GM21381 (cell line): ENCODE data around the gene ALDH1A1.

Source experiments
- ATAC-seq: cut with Tn5 transposase; IDR thresholded peaks from one replicate; pipeline ENCODE4 v1.9.1; 2021; ENCODE audit warnings: mild to moderate bottlenecking, moderate library complexity; ENCODE audit not compliant: unreplicated experiment

The ALDH1A1 gene

DNA sequence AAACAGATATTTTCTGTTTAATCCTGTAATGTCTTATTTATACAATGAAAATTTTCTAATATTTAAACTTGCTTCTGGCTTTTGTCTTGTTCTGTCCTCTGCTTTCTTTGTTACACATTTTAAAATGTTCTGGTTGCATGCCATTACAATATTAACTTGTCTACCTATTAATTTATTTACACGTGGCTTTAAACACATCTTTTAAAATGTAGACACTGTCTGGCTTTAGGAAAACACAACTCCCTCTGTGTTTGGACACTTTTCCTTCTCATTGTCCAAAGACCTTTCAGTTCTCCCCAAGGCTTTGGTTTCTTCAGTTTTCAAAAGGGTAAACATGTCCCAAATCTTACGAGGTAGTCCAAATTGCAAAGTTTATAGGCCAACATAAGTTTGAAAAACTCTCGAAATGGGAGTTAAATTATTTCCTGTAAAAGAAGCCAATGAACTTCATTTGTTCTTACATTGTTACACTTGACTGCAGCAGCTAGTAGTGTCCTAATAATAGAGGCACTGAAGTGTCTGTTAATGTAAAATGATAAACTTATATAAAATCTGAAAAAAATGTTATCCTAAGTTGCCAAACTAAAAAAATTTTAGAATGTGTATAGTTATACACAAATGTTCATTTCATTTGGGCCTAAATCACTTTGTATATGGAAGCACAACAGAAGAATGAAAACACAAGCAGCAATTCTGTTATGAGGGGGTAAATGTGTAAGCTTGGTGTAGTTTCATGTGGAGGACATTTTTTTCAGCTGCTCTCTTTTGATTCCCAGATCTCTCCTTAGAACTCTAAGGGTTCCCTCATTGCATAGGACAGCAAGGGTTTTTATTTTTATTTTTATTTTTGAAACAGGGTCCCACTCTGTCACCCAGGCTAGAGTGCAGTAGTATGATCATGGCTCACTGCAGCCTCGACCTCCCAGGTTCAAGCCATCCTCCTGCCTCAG, 53.8 kb downstream of the ALDH1A1 start:
- ATAC-seq: no peak

DNA sequence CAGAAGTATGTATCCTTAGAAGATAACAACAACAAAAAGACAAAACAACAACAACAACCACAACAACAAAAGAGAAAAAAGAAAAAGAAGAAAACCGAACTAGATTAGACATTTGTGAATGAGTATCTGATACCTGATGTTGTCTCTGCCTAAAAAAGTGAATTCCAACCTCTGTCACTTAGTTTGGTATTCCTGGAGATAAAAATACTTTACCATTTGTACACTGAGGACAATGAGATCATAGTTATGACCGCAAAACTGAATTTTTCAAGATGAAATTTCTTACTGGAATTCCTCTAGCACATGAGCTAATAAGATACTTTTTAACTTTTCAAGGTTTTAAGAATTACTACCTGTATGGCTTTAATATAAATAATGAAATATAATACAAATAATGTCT, 54.5 kb downstream of the ALDH1A1 start:
- no peak for ATAC-seq

DNA sequence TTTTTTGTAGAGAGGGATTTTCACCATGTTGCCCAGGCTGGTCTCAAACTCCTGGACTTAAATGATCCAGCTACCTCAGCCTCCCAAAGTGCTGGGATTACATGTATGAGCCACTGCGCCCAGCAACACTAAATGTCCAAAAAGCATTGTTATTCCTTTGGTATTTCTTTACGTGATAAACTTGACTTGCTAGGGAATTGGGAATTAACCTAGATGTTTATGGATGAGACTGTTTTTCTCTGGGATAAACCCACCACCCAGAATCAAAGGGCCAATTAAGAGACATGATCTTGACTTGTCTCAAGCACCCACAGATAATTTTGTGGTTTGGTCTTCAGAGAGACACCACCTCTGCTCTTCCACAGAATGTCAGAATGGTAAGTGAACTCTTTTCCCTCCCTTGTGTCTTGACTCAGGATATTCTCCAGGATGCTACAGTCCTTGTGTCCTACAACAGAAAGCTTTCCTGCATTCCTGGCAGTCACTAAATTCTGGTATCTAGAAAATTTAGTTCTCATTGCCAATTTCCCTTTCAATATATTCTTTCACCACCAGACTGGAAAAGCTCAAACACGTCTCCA, 55.7 kb downstream of the ALDH1A1 start:
- no peak for ATAC-seq

DNA sequence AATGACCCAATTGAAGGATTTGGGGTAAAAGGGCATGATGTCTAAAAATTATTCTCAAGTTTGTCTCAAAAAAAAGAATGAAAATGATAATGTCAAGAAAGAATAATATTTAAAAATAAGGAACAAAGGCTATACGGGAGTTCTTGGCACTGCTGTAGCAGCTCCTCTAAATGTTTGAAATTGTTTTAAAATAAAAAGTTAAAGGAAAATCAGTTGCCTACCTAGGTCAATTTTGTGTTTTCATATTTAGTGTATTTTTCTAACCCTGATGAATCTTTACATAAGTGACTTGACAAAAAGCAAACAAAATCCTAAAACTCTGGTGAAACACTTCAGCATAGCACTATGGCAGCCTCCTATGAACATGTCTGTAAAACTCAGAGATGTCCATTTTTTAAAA, 56.4 kb downstream of the ALDH1A1 start:
- ATAC-seq: no peak

DNA sequence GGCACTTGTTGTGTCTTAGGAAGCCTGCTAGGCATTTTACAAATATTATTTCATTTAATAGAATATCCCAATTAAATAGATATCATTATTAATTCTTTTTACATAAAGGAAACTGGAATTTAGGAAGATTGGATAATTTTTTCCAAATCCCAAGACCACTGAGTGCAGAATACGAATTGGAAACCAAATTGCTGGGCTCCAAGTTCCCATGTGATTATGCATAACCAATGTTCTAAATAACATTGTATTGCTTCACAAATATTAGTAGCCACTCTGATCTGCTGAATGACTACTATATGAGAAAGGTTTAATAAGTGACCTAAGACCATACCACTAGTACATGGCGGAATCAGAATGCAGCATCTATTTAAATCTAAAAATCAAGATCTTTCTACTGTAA, 57.7 kb downstream of the ALDH1A1 start:
- ATAC-seq: no peak

DNA sequence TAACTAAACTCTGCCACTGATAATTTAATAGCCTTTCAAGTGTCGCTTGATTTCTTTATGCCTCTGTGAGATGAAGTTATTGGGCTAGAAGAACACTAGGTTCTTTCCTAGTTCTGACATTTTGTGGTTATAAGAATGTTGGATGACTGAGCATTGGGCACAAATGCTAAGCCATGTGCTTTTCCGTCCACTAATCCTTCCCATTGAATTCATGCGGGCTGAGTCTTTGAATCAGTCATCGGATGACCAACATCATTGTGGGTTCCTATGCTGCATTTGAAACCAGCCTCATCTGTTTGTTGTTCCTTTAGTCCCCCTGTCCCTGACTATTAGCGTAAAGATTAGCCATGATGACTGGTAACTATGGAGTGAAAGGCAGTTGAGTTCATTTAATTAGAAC, 58.5 kb downstream of the ALDH1A1 start:
- no peak for ATAC-seq

DNA sequence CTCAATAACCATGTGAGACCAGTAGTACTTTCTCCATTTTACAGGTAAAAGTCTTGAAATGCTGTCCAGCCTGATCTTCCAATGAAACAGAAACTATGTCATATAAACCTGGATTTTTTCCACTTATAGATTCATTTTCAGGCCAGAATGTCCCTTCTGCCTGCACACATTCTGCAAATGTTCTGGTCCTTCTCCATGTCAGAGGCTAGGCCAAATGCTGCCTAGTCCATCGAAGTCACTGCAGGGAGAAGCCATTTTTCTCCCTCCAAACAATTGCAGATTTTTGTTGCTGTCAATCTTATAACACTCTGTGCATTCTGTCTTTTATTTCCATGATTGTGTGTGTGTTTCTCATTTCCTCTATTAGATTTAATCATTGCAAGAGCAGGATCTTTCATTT, 59.4 kb downstream of the ALDH1A1 start:
- no peak for ATAC-seq

DNA sequence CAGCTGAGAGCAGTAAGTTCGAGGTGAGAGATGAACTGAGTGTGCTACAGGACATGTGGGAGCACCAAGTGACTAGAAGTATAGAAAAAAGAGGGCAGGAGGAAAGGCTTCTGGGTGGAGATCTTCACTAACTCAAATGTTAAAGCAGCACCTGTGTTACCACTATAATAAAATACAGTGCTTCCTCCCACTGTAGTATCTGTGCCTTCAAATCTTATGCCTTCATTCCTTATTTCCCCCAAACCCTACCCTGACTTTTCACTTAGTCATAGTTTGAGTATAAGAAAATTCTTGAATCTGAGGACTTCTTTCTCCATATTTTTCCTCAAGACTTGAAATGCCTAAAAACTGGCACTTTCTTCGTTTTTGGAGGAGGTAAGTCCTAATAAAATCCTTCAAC, 61.8 kb downstream of the ALDH1A1 start:
- no peak for ATAC-seq

DNA sequence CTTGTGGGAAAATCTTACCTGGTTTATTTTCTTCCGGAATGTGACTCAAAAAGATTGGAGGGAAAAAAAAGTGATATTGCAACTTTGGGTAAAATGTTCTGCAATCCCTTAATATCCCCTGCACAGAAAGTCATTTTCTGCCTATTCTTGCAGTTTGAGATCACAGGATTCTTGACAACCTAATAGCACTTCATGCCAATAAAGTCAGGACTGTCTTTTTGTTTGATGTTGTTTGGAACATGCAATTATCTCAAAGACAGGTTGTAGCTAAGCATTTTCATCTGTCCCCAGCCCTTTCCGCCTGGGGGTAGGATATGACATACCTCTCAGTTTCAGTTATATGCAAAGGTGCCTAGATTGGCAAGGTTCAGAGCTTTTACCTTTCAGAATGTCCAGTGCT, 63.9 kb downstream of the ALDH1A1 start:
- no peak for ATAC-seq

DNA sequence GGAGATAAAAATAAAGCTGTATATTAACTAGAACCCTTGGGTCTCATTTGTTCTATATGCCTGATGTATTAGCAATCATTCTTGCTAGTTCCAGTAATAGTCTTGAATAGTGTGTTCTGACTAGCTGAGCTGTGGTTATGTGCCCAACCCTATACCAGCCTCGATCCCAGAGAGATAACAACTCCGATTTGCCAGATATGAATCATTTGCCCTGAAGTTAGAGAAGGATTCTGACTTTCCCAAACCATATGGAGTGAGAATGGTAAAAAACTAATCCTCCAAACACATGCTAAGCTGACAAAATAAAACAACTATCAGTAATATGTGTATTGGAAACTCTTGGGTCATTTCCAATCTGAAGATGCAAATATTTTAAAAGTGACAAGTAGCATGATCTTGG, 64.8 kb downstream of the ALDH1A1 start:
- ATAC-seq: no peak

DNA sequence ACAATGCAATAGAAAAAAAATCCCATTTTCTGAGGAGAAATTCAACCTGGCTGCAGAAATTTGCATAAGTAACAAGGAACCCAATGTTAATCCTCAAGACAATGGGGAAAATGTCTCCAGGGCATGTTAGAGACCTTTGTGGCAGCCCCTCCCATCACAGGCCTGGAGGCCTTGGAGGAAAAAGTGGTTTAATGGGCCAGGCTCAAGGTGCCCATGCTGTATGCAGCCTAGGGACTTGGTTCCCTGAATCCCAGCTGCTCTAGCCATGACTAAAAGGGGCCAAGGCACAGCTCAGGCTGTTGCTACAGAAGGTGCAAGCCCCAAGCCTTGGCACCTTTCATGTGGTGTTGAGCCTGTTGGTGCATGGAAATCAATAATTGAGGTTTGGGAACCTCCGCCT, 66.5 kb downstream of the ALDH1A1 start:
- ATAC-seq: no peak

DNA sequence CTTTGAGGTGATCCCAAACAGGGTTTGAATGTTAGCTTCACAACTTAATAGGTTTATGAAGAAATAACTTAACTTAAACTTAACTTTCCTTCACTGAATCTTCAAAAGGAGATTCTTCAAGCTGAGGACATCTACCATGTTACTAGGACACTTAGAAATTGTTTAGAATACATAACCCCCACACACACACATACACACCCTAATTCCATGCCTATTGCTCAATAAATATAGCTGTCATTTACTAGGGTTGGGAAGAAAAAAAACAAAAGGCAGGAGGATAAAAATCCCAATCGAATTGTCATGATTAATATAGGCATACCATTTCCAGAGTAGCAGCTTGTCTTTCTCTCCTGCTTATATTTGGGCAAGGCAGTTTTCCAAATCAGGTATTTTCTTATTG, 68.3 kb downstream of the ALDH1A1 start:
- ATAC-seq: no peak

DNA sequence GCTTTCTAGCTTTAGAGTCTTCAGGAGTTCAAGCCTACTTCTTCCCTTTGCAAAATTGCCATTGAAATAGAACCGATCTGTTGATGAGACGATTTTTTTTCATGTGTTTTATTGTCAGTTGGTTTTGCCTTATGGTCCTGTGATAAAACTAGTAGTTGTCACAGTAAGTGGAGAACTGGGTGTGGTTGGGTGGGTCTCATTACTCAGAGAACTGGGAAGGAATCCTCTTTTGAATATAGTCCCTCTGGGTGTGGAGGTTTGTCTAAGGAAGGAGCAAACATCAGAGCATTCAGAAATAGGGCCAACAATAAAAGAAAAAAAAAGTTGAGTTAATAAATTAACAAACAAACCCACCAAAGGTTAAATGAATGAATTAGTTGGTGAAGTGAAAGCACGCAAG, 69.0 kb downstream of the ALDH1A1 start:
- no peak for ATAC-seq

DNA sequence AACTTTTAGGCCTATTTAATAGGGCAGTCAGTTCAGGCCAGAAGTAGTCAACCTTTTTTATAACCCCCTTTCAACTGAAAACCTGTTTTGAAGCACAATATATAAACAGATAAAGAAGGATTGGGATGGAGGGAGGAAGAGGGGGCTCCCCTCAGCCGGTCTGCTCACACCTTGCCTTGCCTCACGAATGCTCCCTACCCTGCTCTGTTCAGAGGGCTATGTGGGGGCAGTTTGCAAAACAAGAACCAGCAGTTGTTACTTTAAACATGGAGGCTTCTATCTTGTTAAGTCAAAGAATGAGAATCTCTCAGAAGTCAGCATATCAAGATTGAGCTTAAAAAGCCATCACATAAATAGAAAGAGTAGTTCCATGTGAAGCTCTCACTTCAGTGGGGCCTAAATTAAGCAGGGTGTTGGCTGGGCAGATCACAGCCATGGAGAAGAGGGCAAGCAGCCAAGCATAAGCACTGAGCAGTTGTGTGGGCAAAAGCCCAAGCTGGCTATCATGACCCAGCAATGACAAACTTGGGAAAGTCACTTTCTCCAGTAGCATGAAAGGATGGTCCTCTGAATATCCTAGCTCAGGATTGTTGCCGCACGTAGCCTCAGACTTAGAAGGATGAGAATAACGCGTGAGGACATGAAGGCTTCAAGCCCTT, 70.6 kb downstream of the ALDH1A1 start:
- ATAC-seq: no peak

DNA sequence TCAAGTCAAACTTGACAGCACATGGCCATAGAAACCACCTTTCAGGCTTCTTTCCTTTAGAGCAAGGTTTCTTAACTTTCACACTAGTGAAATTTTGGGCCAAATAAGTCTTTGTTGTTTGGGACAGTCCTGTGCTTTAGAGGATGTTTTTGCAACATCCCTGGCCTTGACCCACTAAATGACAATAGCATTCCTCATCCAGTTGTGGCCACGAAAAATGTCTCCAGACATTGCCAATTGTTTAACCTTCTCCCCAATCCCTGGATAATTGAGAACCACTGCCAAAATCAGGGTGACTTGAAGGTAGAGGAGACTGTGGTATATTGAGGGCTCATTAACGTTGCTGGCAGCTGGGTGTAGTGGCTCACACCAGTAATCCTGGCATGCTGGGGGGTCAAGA, 72.0 kb downstream of the ALDH1A1 start:
- ATAC-seq: no peak

DNA sequence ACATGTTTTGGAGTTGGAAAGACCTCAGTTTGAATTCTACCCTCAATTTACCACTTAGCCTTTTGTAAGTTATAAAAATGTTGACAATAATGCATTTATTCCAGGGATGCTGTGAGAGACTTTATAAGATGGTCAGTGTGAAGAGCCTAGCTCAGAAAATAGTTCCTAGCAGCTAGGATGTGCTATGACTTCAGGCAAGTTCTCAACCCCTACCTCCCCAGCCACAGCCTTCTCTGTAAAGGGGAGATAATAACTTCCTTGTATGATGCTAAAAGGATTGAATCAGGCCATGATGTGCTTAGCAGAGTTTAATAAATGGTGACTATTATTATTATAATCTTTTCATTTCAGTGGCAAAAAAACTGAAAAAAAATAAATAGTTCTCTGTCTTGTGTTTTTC, 77.6 kb downstream of the ALDH1A1 start:
- ATAC-seq: no peak

DNA sequence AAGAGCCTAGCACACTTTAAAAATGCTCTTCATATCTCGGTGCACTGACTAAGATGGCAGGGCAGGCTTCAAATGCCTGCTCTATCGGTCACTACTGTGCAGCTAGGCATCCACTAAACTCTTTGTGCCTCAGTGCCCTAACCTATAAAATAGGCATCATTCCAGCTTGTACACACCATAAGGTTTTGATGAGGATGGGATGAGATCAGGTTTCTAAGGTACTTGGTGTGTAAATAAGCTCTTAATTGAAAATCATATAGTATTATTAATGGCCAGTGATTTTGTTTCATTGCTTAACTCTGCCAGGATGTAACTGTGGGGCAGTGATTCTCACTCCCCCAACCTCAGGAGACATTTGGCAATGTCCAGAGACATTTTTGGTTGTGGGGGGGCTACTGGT, 78.5 kb downstream of the ALDH1A1 start:
- ATAC-seq: no peak

DNA sequence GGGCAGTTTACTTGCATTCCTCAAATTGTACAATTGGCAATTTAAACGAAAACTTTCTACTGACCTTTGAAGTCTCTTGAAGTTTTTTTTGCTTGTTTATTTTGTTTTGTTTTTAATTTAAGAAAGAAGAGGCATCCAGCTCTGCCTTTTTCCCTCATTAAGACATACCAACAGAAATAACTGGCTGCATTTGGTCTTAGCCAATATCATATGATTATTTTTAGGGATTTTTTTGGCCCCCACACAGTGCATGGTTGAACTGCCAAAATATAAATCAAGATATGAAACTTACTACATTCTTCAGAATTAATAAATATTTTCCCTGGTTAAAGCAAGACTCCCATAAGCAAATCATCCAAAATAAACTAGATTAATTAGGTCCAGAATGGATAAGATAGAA, 79.4 kb downstream of the ALDH1A1 start:
- ATAC-seq: no peak

DNA sequence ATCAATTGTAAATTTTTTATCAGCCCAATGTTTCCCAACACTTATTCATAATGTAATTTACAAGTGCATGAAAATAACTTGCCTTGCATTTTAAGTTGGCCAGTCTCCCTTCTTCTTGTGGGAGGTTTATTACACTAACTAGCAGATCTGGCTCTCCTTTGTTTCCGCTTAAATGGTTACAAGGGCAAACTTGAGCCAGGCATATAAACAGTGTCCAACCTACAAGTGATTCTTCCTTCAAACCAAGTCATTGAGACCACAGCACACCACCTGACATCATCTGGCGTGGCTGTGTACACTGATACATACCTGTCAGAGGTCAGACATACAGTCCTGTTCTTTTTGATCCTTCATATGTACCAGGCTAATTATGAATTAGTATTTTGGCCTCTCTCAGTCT, 80.1 kb downstream of the ALDH1A1 start:
- no peak for ATAC-seq

DNA sequence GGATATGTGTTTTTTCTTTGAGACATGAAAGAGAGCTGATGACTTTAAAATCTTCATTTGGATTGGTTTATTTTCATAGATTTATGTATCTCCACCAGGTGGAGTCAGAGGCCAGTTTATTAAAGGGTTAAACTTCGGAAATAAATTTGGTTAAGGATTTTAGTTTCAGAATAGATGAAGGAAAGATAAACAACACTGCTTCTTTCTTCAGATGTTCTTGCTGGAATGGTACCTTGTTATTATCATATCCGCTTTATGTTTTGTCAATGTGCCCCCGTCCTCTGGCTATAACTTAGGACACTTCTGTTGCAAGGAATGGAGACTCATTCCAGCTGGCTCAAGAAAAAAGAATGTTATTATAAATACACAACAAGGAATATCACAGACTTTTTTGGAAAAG, 81.2 kb downstream of the ALDH1A1 start:
- ATAC-seq: no peak

DNA sequence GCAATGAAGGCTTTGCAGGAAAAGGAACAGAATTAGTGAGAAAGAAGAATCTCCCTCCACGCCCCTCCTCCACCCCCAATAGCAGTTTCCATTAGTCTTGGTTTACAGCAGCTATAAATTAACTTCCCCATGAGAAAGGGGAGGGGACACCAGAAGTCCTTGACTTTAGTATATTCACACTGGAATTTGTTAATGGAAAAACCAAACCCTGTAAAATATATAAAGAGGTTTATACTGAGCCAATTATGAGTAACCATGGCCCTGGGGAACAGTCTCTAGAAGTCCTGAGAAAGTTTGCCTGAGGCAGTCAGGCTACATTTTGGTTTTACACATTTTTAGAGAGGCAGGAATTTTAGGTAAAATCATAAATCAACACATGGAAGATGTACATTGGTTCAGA, 88.5 kb downstream of the ALDH1A1 start:
- ATAC-seq: no peak

DNA sequence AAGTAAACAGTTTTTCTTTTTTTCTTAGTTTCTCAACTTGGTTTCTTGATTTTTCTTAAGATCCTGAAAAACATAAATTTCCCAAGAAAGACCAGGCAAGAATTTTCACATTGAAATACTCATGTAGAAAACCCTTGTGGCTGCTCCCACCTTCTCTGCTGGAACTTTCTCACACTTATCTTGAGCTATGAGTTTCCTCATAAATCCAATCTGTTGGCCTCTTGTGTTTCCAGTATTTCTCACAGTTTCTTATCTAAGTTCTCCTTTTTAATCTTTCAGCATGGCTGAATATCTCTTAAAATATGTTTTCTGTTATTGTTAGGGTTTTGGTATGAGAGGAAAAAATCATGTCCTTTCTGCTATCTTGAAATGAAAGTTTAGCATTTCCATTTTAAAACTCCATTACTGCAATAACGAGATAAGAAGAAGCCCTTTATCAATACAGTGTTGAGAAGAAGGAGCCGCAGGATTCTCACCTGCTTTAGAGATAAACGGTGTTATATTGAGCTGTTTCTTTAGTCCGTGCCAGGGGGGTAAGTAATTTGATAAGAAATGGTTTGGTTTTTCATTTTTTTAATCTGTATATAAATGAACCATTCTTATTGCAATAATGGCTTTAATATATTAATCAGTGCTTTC, 89.3 kb downstream of the ALDH1A1 start:
- no peak for ATAC-seq
